CD4-positive, alpha-beta T cell treated with Interleukin-6 at 100 ng/mL for 8 hours (primary cell): Measurements from ENCODE around the gene COQ10A.
"Not testable (repeated sequence)": the region's sequence is repeated elsewhere in the genome, so short reads cannot be mapped to it uniquely, and the experiment has no call there.

Experiments
- DNase-seq: peaks from one replicate; pipeline ENCODE4 v3.0.0-alpha.2; 2020; ENCODE audit warnings: mixed read lengths, low spot score

COQ10A gene

GRCh38 chr12:56243731-56244181, 23.0 kb upstream of the COQ10A start:
- DNase-seq = no peak

GRCh38 chr12:56244494-56244893, 22.2 kb upstream of the COQ10A start:
- DNase-seq = no peak

- no peak for DNase-seq
These were observed 18.8 kb upstream of the COQ10A start for GRCh38 chr12:56247923-56248322.

- DNase-seq = no peak
These were observed 18.0 kb upstream of the COQ10A start for GRCh38 chr12:56248711-56249110.

- DNase-seq = no peak
These were observed 14.1 kb upstream of the COQ10A start for GRCh38 chr12:56252649-56253048.

GRCh38 chr12:56253091-56253490, 13.7 kb upstream of the COQ10A start:
- DNase-seq = no peak

- DNase-seq = no peak
These were observed 11.1 kb upstream of the COQ10A start for GRCh38 chr12:56255671-56256070.

- DNase-seq = no peak
These were observed 10.3 kb upstream of the COQ10A start for GRCh38 chr12:56256326-56256960.

- no peak for DNase-seq
These were observed 9.7 kb upstream of the COQ10A start for GRCh38 chr12:56257071-56257470.

GRCh38 chr12:56257491-56258067, 9.2 kb upstream of the COQ10A start:
- no peak for DNase-seq

GRCh38 chr12:56258068-56258819, 8.5 kb upstream of the COQ10A start, which contains the start of gene ANKRD52:
Gene ANKRD52 (minus strand): TSS chr12:56258384. CDS start chr12:56258269, 115 bp downstream.
- peak; percentile 69 for DNase-seq

- DNase-seq = no peak
These were observed 7.9 kb upstream of the COQ10A start for GRCh38 chr12:56258820-56259183.

GRCh38 chr12:56260380-56260779, 6.4 kb upstream of the COQ10A start:
- no peak for DNase-seq

- DNase-seq = no peak
These were observed 5.8 kb upstream of the COQ10A start for GRCh38 chr12:56260921-56261320.

- no peak for DNase-seq
These were observed 5.1 kb upstream of the COQ10A start for GRCh38 chr12:56261503-56262232.

GRCh38 chr12:56262955-56263354, 3.8 kb upstream of the COQ10A start:
- DNase-seq = not testable (repeated sequence)

- not testable (repeated sequence) for DNase-seq
These were observed 562 bp upstream of the COQ10A start for GRCh38 chr12:56266068-56266692.

GRCh38 chr12:56267443-56268071, 815 bp downstream of the COQ10A start:
- DNase-seq = no peak

- DNase-seq = no peak
These were observed 4.3 kb downstream of the COQ10A start for GRCh38 chr12:56271031-56271430.

GRCh38 chr12:56272468-56272867, 5.7 kb downstream of the COQ10A start:
- DNase-seq = not testable (repeated sequence)

- no peak for DNase-seq
These were observed 7.6 kb downstream of the COQ10A start for GRCh38 chr12:56274299-56274698.

- DNase-seq = no peak
These were observed 12.2 kb downstream of the COQ10A start for GRCh38 chr12:56278905-56279304.
